H1 (cell line): Measurements from ENCODE around the gene RFPL1. TPM values are rescaled to one million over a fixed set of nuclear protein-coding genes. Genes with fewer than 3 reads are reported as not detected.

ENCODE experiments used
- CEBPB ChIP-seq: IDR thresholded peaks from 2 replicates; pipeline ENCODE4 v1.6.1; 2012; ENCODE audit warnings: low read depth, low read length
- CHD1 ChIP-seq: IDR thresholded peaks from 2 replicates; pipeline ENCODE4 v1.6.1; 2012; ENCODE audit warnings: low read depth, low read length, improper control_type of control experiment
- GTF2F1 ChIP-seq: IDR thresholded peaks from 2 replicates; pipeline ENCODE4 v1.6.1; 2012; ENCODE audit warnings: low read depth, low read length, improper control_type of control experiment, borderline replicate concordance
- SAP30 ChIP-seq: fragments of 300-600 bp; sonication (generic); IDR thresholded peaks from 2 replicates; pipeline ENCODE4 v1.7.1; 2012; ENCODE audit warnings: low read length, moderate library complexity, mild to moderate bottlenecking, inconsistent platforms; ENCODE audit not compliant: insufficient read depth, insufficient replicate concordance
- polyA plus RNA-seq, 7 experiments: library from polyadenylated mRNA; depleted of rRNA in 3 of 7; stranded (reverse) in 5 of 7; unstranded in 2 of 7; fragments of >200 nt in 5 of 7; fragments of 200-250 nt in 2 of 7; gene quantifications; 1 replicate in 5 of 7; 2 replicates in 1 of 7; 4 replicates in 1 of 7; pipeline versions ENCODE4 v1.2.1 to v1.2.3, GENCODE V29; 2011 to 2013; ENCODE audit warnings: missing spikeins in 2 of 7, mixed read lengths in 2 of 7
- total RNA-seq: library from RNA; stranded (reverse); fragmentation: NEBNext Ultra II Directional; extraction: Animal tissue kit (Norgen Biotek cat#: 25700); gene quantifications from 2 replicates; pipeline ENCODE4 v1.2.1, GENCODE V29; 2021

The RFPL1 gene
- total and polyA plus RNA-seq, 2 of the 8 experiments (the other 6 are each of a cell fraction or from before 2014, with no cell fraction given): not detected

- TF ChIP-seq GTF2F1 (no peak), CEBPB (no peak), CHD1 (no peak), SAP30 (no peak)
Measured at GRCh38 chr22:29393019-29393608, 45.3 kb upstream of the RFPL1 start (continued).
